Astrocyte (in vitro differentiated cells and primary cell): Measurements from ENCODE around the gene TRIM41. TPM values are rescaled to one million over a fixed set of nuclear protein-coding genes. Genes with fewer than 3 reads are reported as not detected.

Experiments used
- DNase-seq: peaks from one replicate; pipeline ENCODE4 v3.0.0-alpha.2; 2010; ENCODE audit warnings: low read depth
- FAIRE-seq: peaks from 2 replicates; lab custom pipeline; 2011; peaks lifted over from hg19 to GRCh38; lab: Jason Lieb, UNC
- H2AFZ ChIP-seq: 2 replicates; pipeline ENCODE4 v1.6.0; 2012; ENCODE audit warnings: low read depth, low read length, inconsistent platforms
- H3K27ac ChIP-seq: 2 replicates; pipeline ENCODE4 v1.5.1; 2011; ENCODE audit warnings: low read depth, low read length, inconsistent platforms
- H3K27me3 ChIP-seq: 2 replicates; pipeline ENCODE4 v1.6.0; 2011; ENCODE audit warnings: low read length, inconsistent platforms; ENCODE audit not compliant: insufficient read depth
- H3K36me3 ChIP-seq: 2 replicates; pipeline ENCODE4 v1.5.1; 2011; ENCODE audit warnings: low read length, inconsistent platforms; ENCODE audit not compliant: insufficient read depth
- H3K4me1 ChIP-seq: 2 replicates; pipeline ENCODE4 v1.5.1; 2011; ENCODE audit warnings: low read length, inconsistent platforms; ENCODE audit not compliant: insufficient read depth
- H3K4me2 ChIP-seq: 2 replicates; pipeline ENCODE4 v1.6.0; 2012; ENCODE audit warnings: low read length, inconsistent platforms
- H3K4me3 ChIP-seq: 2 replicates; pipeline ENCODE4 v1.5.1; 2011; ENCODE audit warnings: low read depth, mild to moderate bottlenecking, low read length, inconsistent platforms; ENCODE audit not compliant: insufficient read depth
- H3K79me2 ChIP-seq: 2 replicates; pipeline ENCODE4 v1.6.0; 2012; ENCODE audit warnings: mild to moderate bottlenecking, low read length, inconsistent platforms; ENCODE audit not compliant: insufficient read depth
- H3K9ac ChIP-seq: 2 replicates; pipeline ENCODE4 v1.6.0; 2012; ENCODE audit warnings: mild to moderate bottlenecking, low read length, inconsistent platforms
- H3K9me3 ChIP-seq: 2 replicates; pipeline ENCODE4 v1.5.1; 2012; ENCODE audit warnings: low read depth, mild to moderate bottlenecking, low read length, inconsistent platforms; ENCODE audit not compliant: insufficient read depth
- H4K20me1 ChIP-seq: 2 replicates; pipeline ENCODE4 v1.6.0; 2012; ENCODE audit warnings: low read length, inconsistent platforms; ENCODE audit not compliant: insufficient read depth
- H3K27ac Mint-ChIP-seq: one replicate; pipeline ENCODE4 v1.8.0; 2021; ENCODE audit warnings: mild to moderate bottlenecking, mixed read lengths; ENCODE audit not compliant: unreplicated experiment
- H3K27me3 Mint-ChIP-seq: one replicate; pipeline ENCODE4 v1.8.0; 2021; ENCODE audit warnings: low read depth, mixed read lengths; ENCODE audit not compliant: unreplicated experiment
- H3K36me3 Mint-ChIP-seq: one replicate; pipeline ENCODE4 v1.8.0; 2021; ENCODE audit warnings: low read depth, mixed read lengths; ENCODE audit not compliant: unreplicated experiment
- H3K4me1 Mint-ChIP-seq: one replicate; pipeline ENCODE4 v1.8.0; 2021; ENCODE audit warnings: low read depth, mixed read lengths; ENCODE audit not compliant: unreplicated experiment
- H3K4me3 Mint-ChIP-seq: one replicate; pipeline ENCODE4 v1.8.0; 2021; ENCODE audit warnings: mild to moderate bottlenecking, moderate library complexity, mixed read lengths; ENCODE audit not compliant: unreplicated experiment
- H3K9me3 Mint-ChIP-seq: one replicate; pipeline ENCODE4 v1.8.0; 2021; ENCODE audit warnings: mild to moderate bottlenecking, mixed read lengths; ENCODE audit not compliant: unreplicated experiment
- EZH2 ChIP-seq: IDR thresholded peaks from 2 replicates; pipeline ENCODE4 v1.6.1; 2012; ENCODE audit warnings: mild to moderate bottlenecking, low read length, inconsistent platforms; ENCODE audit not compliant: insufficient read depth
- total RNA-seq: library from RNA; stranded (reverse); gene quantifications from 2 replicates; pipeline ENCODE4 v1.2.1, GENCODE V29; 2021
- TF ChIP-seq, protein P1 (sequence below): IDR thresholded peaks from 2 replicates; pipeline ENCODE4 v1.5.1; 2011; ENCODE audit warnings: low read depth, mild to moderate bottlenecking, inconsistent platforms, low read length, moderate library complexity; ENCODE audit not compliant: insufficient read depth

TRIM41 gene
- total RNA-seq, 1 donor from 2014 or later, result 20.9 TPM

DNA sequence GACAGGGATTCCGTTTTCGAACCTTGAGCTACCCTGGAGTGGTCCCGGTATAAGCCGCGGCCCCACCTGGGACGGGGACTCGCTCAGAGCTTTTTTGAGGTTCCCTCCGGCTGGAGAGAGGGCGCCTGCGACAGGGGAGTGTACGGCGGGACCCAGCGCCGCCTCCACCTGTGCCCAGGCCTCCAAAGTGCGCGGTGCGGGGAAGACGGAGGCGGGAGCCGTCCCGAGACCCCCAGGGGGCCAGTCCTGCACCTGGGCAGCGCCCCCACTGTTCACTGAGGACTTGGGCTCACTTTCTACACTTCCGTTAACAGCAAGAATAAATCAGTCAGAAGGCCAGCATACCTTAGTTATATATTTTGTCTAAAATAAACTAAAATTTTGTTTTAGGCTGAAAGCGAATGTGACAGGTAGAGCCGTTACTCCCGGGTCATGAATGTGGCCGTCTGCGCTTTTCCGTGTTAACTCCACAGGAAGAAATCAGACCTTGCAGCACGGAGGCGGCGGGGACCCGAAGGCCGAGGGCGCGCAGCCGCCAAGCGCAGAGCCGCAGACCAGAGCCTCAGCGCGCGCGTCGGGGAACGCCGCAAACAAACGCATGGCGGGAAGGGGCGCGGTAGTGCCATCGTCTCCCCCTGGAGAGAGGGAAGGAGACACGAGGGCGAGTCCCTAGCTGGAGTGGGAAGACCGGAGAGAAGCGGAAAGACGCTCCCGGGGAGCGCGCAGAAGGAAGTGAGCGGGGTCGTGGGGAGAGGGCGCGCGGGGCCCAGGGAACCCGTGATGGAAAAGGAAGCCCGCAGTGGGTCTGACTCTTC lies 32.2 kb upstream of the TRIM41 start:
- peaks cover 2% of the 10 kb centered on the region for H3K9me3 Mint-ChIP-seq
- Histone ChIP-seq H3K4me1 (peaks cover 22% of the 10 kb centered on the region), H3K36me3 (no peaks in the 10 kb centered on the region), H2AFZ (peak overlapping the region; percentile 94), H3K4me3 (peak overlapping the region; percentile 76), H4K20me1 (peaks cover 3% of the 10 kb centered on the region), H3K9ac (peak overlapping the region; percentile 72), H3K9me3 (no peaks in the 10 kb centered on the region), H3K27me3 (no peaks in the 10 kb centered on the region), H3K4me2 (peak overlapping the region; percentile 91), H3K79me2 (no peaks in the 10 kb centered on the region), H3K27ac (no peak overlapping the region)
- no peaks in the 10 kb centered on the region for H3K27me3 Mint-ChIP-seq
- TF ChIP-seq EZH2, result no peak
- TF ChIP-seq, protein P1, sequence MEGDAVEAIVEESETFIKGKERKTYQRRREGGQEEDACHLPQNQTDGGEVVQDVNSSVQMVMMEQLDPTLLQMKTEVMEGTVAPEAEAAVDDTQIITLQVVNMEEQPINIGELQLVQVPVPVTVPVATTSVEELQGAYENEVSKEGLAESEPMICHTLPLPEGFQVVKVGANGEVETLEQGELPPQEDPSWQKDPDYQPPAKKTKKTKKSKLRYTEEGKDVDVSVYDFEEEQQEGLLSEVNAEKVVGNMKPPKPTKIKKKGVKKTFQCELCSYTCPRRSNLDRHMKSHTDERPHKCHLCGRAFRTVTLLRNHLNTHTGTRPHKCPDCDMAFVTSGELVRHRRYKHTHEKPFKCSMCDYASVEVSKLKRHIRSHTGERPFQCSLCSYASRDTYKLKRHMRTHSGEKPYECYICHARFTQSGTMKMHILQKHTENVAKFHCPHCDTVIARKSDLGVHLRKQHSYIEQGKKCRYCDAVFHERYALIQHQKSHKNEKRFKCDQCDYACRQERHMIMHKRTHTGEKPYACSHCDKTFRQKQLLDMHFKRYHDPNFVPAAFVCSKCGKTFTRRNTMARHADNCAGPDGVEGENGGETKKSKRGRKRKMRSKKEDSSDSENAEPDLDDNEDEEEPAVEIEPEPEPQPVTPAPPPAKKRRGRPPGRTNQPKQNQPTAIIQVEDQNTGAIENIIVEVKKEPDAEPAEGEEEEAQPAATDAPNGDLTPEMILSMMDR, result peak; percentile 13
- no peaks in the 10 kb centered on the region for H3K4me1 Mint-ChIP-seq
- H3K36me3 Mint-ChIP-seq, result no peaks in the 10 kb centered on the region
- no peak for DNase-seq
- H3K4me3 Mint-ChIP-seq, result peak overlapping the region; percentile 91
- H3K27ac Mint-ChIP-seq, result peak overlapping the region; percentile 87
- no peak for FAIRE-seq

- FAIRE-seq, result no peak
These were observed 31.4 kb upstream of the TRIM41 start for GRCh38 chr5:181191526-181192336.

More at GRCh38 chr5:181191526-181192336, 31.4 kb upstream of the TRIM41 start:
- H3K4me1 ChIP-seq, result peaks cover 22% of the 10 kb centered on the region
- peak overlapping the region; percentile 97 for H2AFZ ChIP-seq
- Mint-ChIP-seq H3K9me3 (peaks cover 2% of the 10 kb centered on the region), H3K36me3 (no peaks in the 10 kb centered on the region), H3K27ac (peak overlapping the region; percentile 87), H3K4me1 (no peaks in the 10 kb centered on the region), H3K4me3 (peak overlapping the region; percentile 91), H3K27me3 (no peaks in the 10 kb centered on the region)
- H3K27ac ChIP-seq, result peak overlapping the region; percentile 77
- peak overlapping the region; percentile 91 for H3K4me2 ChIP-seq
- no peak for TF ChIP-seq EZH2
- TF ChIP-seq, protein P1, result no peak
- peaks cover 3% of the 10 kb centered on the region for H4K20me1 ChIP-seq
- H3K27me3 ChIP-seq, result no peaks in the 10 kb centered on the region
- H3K36me3 ChIP-seq, result no peaks in the 10 kb centered on the region
- no peaks in the 10 kb centered on the region for H3K79me2 ChIP-seq
- H3K9me3 ChIP-seq, result no peaks in the 10 kb centered on the region
- peak overlapping the region; percentile 76 for H3K4me3 ChIP-seq
- peak overlapping the region; percentile 90 for H3K9ac ChIP-seq
- peak; percentile 83 for DNase-seq
